ENCODE measurements around the gene WDR59.

DNA sequence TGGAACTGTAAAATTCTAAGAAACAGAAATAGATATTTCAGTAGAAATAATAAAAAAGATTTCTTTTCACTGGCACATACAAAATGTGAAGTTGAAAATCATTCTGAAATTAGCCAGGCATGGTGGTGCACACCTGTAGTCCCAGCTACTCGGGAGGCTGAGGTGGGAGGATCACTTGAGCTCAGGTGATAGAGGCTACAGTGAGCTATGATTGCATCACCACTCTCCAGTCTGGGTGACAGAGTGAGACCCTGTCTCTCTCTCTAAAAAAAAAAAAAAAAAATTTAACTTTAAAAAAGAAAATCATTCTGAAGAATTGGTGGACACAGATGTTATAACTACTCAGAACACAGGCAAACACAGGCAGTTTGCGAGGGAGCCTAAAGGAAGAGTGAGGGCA lies 112.6 kb downstream of the WDR59 start:
- no peak for TF ChIP-seq EZH2 (IDR thresholded peaks at IDR 0.05; ENCODE audit: borderline replicate concordance, insufficient read depth, low read depth, low read length, poor library complexity, severe bottlenecking)
- TF ChIP-seq, protein P1, sequence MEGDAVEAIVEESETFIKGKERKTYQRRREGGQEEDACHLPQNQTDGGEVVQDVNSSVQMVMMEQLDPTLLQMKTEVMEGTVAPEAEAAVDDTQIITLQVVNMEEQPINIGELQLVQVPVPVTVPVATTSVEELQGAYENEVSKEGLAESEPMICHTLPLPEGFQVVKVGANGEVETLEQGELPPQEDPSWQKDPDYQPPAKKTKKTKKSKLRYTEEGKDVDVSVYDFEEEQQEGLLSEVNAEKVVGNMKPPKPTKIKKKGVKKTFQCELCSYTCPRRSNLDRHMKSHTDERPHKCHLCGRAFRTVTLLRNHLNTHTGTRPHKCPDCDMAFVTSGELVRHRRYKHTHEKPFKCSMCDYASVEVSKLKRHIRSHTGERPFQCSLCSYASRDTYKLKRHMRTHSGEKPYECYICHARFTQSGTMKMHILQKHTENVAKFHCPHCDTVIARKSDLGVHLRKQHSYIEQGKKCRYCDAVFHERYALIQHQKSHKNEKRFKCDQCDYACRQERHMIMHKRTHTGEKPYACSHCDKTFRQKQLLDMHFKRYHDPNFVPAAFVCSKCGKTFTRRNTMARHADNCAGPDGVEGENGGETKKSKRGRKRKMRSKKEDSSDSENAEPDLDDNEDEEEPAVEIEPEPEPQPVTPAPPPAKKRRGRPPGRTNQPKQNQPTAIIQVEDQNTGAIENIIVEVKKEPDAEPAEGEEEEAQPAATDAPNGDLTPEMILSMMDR (IDR thresholded peaks at IDR 0.05) = no peak
